GM12873 (cell line): ENCODE data around the gene APLF.

Source experiments
- TF ChIP-seq, protein P1 (sequence below): IDR thresholded peaks from 2 replicates; pipeline ENCODE4 v1.5.1; 2012; ENCODE audit warnings: low read depth, mild to moderate bottlenecking, moderate library complexity, low read length, control low read depth; ENCODE audit not compliant: insufficient read depth; ENCODE audit errors: missing control alignments

The APLF gene

GRCh38 chr2:68501768-68502167, 34.4 kb downstream of the APLF start:
- TF ChIP-seq, protein P1, sequence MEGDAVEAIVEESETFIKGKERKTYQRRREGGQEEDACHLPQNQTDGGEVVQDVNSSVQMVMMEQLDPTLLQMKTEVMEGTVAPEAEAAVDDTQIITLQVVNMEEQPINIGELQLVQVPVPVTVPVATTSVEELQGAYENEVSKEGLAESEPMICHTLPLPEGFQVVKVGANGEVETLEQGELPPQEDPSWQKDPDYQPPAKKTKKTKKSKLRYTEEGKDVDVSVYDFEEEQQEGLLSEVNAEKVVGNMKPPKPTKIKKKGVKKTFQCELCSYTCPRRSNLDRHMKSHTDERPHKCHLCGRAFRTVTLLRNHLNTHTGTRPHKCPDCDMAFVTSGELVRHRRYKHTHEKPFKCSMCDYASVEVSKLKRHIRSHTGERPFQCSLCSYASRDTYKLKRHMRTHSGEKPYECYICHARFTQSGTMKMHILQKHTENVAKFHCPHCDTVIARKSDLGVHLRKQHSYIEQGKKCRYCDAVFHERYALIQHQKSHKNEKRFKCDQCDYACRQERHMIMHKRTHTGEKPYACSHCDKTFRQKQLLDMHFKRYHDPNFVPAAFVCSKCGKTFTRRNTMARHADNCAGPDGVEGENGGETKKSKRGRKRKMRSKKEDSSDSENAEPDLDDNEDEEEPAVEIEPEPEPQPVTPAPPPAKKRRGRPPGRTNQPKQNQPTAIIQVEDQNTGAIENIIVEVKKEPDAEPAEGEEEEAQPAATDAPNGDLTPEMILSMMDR: no peak

DNA sequence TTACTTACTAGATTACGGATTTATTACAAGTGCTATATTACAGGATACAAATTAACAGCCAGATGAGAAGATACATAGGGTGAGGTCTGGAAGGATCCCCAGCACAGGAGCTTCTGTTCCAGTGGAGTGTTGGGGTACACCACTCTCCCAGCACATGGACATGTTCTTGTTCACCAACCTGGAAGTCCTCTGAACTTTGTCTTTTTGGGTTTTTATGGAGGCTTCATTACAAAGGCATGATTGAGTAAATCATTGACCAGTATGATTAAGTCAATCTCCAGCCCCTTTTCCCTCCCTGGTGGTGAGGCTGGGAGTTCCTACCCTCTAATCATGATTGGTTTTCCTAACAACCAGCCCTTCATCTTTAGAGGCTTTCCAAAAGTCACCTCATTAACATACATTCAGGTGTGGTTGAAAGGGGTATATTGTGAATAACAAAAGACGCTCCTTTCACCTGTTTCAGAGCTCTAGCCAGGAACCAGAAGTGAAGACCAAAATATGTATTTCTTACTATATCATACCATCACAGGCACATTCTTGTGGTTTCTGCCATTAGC, 38.3 kb downstream of the APLF start:
- TF ChIP-seq, protein P1: no peak

GRCh38 chr2:68506170-68506569, 38.8 kb downstream of the APLF start:
- TF ChIP-seq, protein P1: no peak

DNA sequence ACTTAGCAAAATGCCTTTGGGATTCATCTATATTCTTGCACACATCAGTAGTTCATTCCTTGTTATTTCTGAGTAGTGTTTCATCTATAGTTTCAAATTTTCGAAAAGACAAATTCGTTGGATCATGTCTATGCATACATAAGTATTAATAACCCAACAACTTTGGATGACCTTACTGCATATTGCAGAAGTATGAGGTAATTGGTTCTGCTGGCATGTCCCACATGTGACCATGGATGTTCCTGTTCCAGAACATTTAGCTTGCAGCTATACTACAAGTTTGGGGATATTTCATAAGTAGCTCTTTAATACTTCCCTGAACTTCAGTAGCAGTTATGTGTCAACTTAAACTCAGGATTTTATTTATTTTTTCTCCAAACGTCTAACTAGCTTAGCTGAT, 44.9 kb downstream of the APLF start:
- TF ChIP-seq, protein P1: no peak

DNA sequence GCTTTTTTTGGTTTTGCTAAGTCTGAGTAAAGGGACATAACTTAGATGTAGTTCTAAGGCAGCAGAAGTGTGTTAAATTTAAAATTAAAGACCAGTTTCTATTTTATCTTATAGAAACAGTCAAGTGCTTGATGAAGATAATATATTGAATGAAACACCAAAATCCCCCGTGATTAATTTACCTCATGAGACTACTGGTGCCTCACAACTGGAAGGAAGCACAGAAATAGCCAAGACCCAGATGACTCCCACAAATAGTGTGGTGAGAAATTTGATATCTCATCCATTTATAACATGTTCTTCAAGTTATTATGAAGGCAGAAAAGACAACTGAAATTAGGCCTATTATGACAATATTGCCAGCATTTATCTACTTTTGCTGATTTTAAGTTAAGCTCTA, 45.6 kb downstream of the APLF start:
- TF ChIP-seq, protein P1: no peak

GRCh38 chr2:68514316-68514929, 47.0 kb downstream of the APLF start:
- TF ChIP-seq, protein P1: no peak

GRCh38 chr2:68516051-68516955, 48.9 kb downstream of the APLF start:
- TF ChIP-seq, protein P1: no peak
